ENCODE measurements around the gene STK32C.

DNA sequence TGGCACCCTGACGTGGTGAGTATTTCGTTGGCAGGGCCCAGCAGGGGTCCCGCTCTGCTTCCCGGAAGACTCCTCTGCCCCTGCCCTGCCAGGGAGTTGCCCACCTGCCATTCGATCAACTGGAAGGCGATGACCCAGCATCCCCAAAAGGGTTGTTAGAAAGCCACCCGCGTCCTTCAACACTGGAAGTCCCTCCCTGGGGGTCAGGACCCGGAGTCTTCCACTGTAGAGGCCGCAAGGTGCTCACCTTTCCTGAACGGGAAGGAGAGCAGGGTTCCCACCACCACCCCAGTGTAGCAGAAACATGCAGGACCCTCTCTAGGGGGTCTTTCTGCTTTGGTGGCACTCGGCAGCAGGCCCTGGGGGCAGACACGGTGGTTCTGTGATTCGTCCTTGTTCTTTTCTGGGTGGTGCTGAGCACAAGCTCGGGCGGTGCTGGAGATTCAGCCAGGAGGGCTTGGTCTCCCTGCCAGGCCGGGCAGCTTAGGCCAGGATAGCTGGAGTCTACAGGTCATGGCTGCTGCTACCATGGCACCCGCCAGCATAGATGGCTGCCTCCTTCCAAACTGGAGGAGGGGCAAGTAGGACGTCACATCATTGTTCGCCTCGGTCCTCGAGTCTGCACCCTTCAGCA, 140.6 kb downstream of the STK32C start:
- TF ChIP-seq POLR2AphosphoS5 (IDR thresholded peaks at IDR 0.05; ENCODE audit: low read depth, low read length) = no peak
- TF ChIP-seq, protein P1, sequence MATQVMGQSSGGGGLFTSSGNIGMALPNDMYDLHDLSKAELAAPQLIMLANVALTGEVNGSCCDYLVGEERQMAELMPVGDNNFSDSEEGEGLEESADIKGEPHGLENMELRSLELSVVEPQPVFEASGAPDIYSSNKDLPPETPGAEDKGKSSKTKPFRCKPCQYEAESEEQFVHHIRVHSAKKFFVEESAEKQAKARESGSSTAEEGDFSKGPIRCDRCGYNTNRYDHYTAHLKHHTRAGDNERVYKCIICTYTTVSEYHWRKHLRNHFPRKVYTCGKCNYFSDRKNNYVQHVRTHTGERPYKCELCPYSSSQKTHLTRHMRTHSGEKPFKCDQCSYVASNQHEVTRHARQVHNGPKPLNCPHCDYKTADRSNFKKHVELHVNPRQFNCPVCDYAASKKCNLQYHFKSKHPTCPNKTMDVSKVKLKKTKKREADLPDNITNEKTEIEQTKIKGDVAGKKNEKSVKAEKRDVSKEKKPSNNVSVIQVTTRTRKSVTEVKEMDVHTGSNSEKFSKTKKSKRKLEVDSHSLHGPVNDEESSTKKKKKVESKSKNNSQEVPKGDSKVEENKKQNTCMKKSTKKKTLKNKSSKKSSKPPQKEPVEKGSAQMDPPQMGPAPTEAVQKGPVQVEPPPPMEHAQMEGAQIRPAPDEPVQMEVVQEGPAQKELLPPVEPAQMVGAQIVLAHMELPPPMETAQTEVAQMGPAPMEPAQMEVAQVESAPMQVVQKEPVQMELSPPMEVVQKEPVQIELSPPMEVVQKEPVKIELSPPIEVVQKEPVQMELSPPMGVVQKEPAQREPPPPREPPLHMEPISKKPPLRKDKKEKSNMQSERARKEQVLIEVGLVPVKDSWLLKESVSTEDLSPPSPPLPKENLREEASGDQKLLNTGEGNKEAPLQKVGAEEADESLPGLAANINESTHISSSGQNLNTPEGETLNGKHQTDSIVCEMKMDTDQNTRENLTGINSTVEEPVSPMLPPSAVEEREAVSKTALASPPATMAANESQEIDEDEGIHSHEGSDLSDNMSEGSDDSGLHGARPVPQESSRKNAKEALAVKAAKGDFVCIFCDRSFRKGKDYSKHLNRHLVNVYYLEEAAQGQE (IDR thresholded peaks at IDR 0.05; ENCODE audit: insufficient read depth in 1 of 2, low read depth in 2 of 2, low read length in 2 of 2) = no peak

All from PFSK-1 (cell line).